BLaER1 treated with 17β-estradiol and CSF1 and Interleukin-3, amounts not matched to agents 10 nM and 100 nM (cell line): Measurements from ENCODE around the gene MT1A.

ENCODE experiments used
- H3K27ac ChIP-seq, 11 experiments: shearing (Covaris generic); formaldehyde crosslinking; 2 replicates each; pipeline ENCODE4 v1.8.1; 2022
- H3K27me3 ChIP-seq, 11 experiments: shearing (Covaris generic); formaldehyde crosslinking; 2 replicates each; pipeline ENCODE4 v1.8.1; 2022
- H3K36me3 ChIP-seq, 11 experiments: shearing (Covaris generic); formaldehyde crosslinking; 2 replicates each; pipeline ENCODE4 v1.8.1; 2022
- H3K4me1 ChIP-seq, 10 experiments: shearing (Covaris generic); formaldehyde crosslinking; 2 replicates each; pipeline ENCODE4 v1.8.1; 2022
- H3K4me2 ChIP-seq, 11 experiments: shearing (Covaris generic); formaldehyde crosslinking; 2 replicates each; pipeline ENCODE4 v1.8.1; 2022
- H3K4me3 ChIP-seq, 10 experiments: shearing (Covaris generic); formaldehyde crosslinking; 2 replicates each; pipeline ENCODE4 v1.8.1; 2022
- H3K9ac ChIP-seq, 11 experiments: shearing (Covaris generic); formaldehyde crosslinking; 2 replicates each; pipeline ENCODE4 v1.8.1; 2022
- H3K9me3 ChIP-seq, 11 experiments: shearing (Covaris generic); formaldehyde crosslinking; replicated peaks in 1 of 11; 2 replicates each; pipeline ENCODE4 v1.8.1; 2022
- H4K20me1 ChIP-seq, 11 experiments: shearing (Covaris generic); formaldehyde crosslinking; 2 replicates each; pipeline ENCODE4 v1.8.1; 2022
- Cebpa-rat ChIP-seq, 11 experiments: shearing (Covaris generic); IDR thresholded peaks; 2 replicates each; pipeline ENCODE4 v1.8.1; 2022

The MT1A gene

GRCh38 chr16:56601325-56601724 is 37.1 kb upstream of the MT1A start:
- TF ChIP-seq Cebpa-rat (IDR thresholded peaks at IDR 0.05), result no peak
- peaks cover 0 to 6% (median 0%) of the 10 kb centered on the region in 10 experiments; a peak in 2 of 20 replicates for H3K4me1 ChIP-seq
- no peaks in the 10 kb centered on the region for H3K27me3 ChIP-seq
- no peaks in the 10 kb centered on the region for H4K20me1 ChIP-seq
- H3K4me3 ChIP-seq, result no peak overlapping the region
- no peaks in the 10 kb centered on the region for H3K36me3 ChIP-seq
- H3K27ac ChIP-seq, result no peak overlapping the region
- H3K4me2 ChIP-seq, result no peak overlapping the region
- H3K9ac ChIP-seq, result no peak overlapping the region
- no peaks in the 10 kb centered on the region; a peak in 1 of 22 replicates for H3K9me3 ChIP-seq

- Histone ChIP-seq H3K4me2 (no peak overlapping the region), H3K4me1 (peaks cover 16 to 23% (median 18%) of the 10 kb centered on the region in 10 experiments), H3K27me3 (no peaks in the 10 kb centered on the region), H3K4me3 (no peak overlapping the region), H3K9me3 (no peaks in the 10 kb centered on the region), H4K20me1 (no peaks in the 10 kb centered on the region), H3K36me3 (no peaks in the 10 kb centered on the region), H3K9ac (no peak overlapping the region), H3K27ac (no peak overlapping the region)
- no peak for TF ChIP-seq Cebpa-rat (IDR thresholded peaks at IDR 0.05)
Measured at GRCh38 chr16:56603589-56603988, 34.9 kb upstream of the MT1A start.

GRCh38 chr16:56604966-56605365 is 33.5 kb upstream of the MT1A start:
- Histone ChIP-seq H3K36me3 (no peaks in the 10 kb centered on the region), H3K27me3 (no peaks in the 10 kb centered on the region), H4K20me1 (0 out of 22 replicates have a peak, but pooled peaks cover 0 to 6% (median 0%) of the 10 kb centered on the region in 11 experiments), H3K27ac (no peak overlapping the region), H3K9me3 (no peaks in the 10 kb centered on the region), H3K4me1 (peaks cover 24 to 37% (median 31%) of the 10 kb centered on the region in 10 experiments), H3K4me2 (no peak overlapping the region), H3K4me3 (no peak overlapping the region), H3K9ac (no peak overlapping the region)
- no peak for TF ChIP-seq Cebpa-rat (IDR thresholded peaks at IDR 0.05)

GRCh38 chr16:56605475-56605874 is 33.0 kb upstream of the MT1A start:
- Histone ChIP-seq H3K9ac (no peak overlapping the region), H4K20me1 (0 out of 22 replicates have a peak, but pooled peaks cover 0 to 6% (median 0%) of the 10 kb centered on the region in 11 experiments), H3K4me1 (peaks cover 29 to 42% (median 36%) of the 10 kb centered on the region in 10 experiments), H3K4me3 (no peak overlapping the region), H3K36me3 (no peaks in the 10 kb centered on the region), H3K9me3 (no peaks in the 10 kb centered on the region), H3K4me2 (peak overlapping the region in 2 of 11 experiments; percentile 0 to 27; a peak in 2 of 22 replicates), H3K27me3 (no peaks in the 10 kb centered on the region), H3K27ac (no peak overlapping the region)
- no peak for TF ChIP-seq Cebpa-rat (IDR thresholded peaks at IDR 0.05)

GRCh38 chr16:56606071-56606475 is 32.4 kb upstream of the MT1A start:
- Histone ChIP-seq H3K4me2 (peak overlapping the region in 1 of 11 experiments; percentile 98; a peak in 1 of 22 replicates), H4K20me1 (0 out of 22 replicates have a peak, but pooled peaks cover 0 to 6% (median 0%) of the 10 kb centered on the region in 11 experiments), H3K36me3 (no peaks in the 10 kb centered on the region), H3K27ac (no peak overlapping the region; a peak in 1 of 22 replicates), H3K9ac (no peak overlapping the region), H3K27me3 (no peaks in the 10 kb centered on the region), H3K4me3 (no peak overlapping the region), H3K9me3 (no peaks in the 10 kb centered on the region), H3K4me1 (peaks cover 35 to 48% (median 42%) of the 10 kb centered on the region in 10 experiments)
- TF ChIP-seq Cebpa-rat (IDR thresholded peaks at IDR 0.05), result no peak

- H3K4me2 ChIP-seq, result peak overlapping the region; percentile 96 to 100 (median 99); a peak in 21 of 22 replicates
- 0 out of 22 replicates have a peak, but pooled peaks cover 0 to 6% (median 0%) of the 10 kb centered on the region in 11 experiments for H4K20me1 ChIP-seq
- H3K4me3 ChIP-seq, result no peak overlapping the region
- no peak overlapping the region for H3K9ac ChIP-seq
- peaks cover 40 to 53% (median 47%) of the 10 kb centered on the region in 10 experiments for H3K4me1 ChIP-seq
- H3K27ac ChIP-seq, result peak overlapping the region in 3 of 11 experiments; percentile 3 to 78 (median 54); a peak in 3 of 22 replicates
- no peaks in the 10 kb centered on the region for H3K9me3 ChIP-seq
- no peak for TF ChIP-seq Cebpa-rat (IDR thresholded peaks at IDR 0.05)
- no peaks in the 10 kb centered on the region for H3K27me3 ChIP-seq
- H3K36me3 ChIP-seq, result no peaks in the 10 kb centered on the region
Measured at GRCh38 chr16:56606476-56607108, 31.9 kb upstream of the MT1A start.

- no peak overlapping the region for H3K4me3 ChIP-seq
- H3K27me3 ChIP-seq, result no peaks in the 10 kb centered on the region
- no peaks in the 10 kb centered on the region for H3K9me3 ChIP-seq
- H3K9ac ChIP-seq, result peak overlapping the region in 1 of 11 experiments; percentile 71; a peak in 1 of 22 replicates
- H3K4me2 ChIP-seq, result peak overlapping the region; percentile 96 to 100 (median 99)
- H4K20me1 ChIP-seq, result 0 out of 22 replicates have a peak, but pooled peaks cover 0 to 6% (median 0%) of the 10 kb centered on the region in 11 experiments
- H3K4me1 ChIP-seq, result peaks cover 42 to 54% (median 48%) of the 10 kb centered on the region in 10 experiments
- H3K36me3 ChIP-seq, result no peaks in the 10 kb centered on the region
- peak overlapping the region in 5 of 11 experiments; percentile 3 to 78 (median 70); a peak in 7 of 22 replicates for H3K27ac ChIP-seq
- TF ChIP-seq Cebpa-rat (IDR thresholded peaks at IDR 0.05), result no peak
Measured at GRCh38 chr16:56607109-56607618, 31.3 kb upstream of the MT1A start.

GRCh38 chr16:56607675-56608042 is 30.8 kb upstream of the MT1A start:
- Histone ChIP-seq H3K9ac (peak overlapping the region in 10 of 11 experiments; percentile 7 to 76 (median 68); a peak in 13 of 22 replicates), H4K20me1 (0 out of 22 replicates have a peak, but pooled peaks cover 0 to 6% (median 0%) of the 10 kb centered on the region in 11 experiments), H3K4me1 (peaks cover 42 to 54% (median 48%) of the 10 kb centered on the region in 10 experiments), H3K36me3 (no peaks in the 10 kb centered on the region), H3K9me3 (no peaks in the 10 kb centered on the region), H3K27me3 (no peaks in the 10 kb centered on the region), H3K4me2 (peak overlapping the region; percentile 96 to 100 (median 99)), H3K27ac (peak overlapping the region in 9 of 11 experiments; percentile 42 to 78 (median 61); a peak in 15 of 22 replicates), H3K4me3 (peak overlapping the region in 8 of 10 experiments; percentile 58 to 73 (median 66); a peak in 10 of 20 replicates)
- TF ChIP-seq Cebpa-rat (IDR thresholded peaks at IDR 0.05), result no peak
